Muscle of arm (tissue), 12 donors: Measurements from ENCODE around the gene LYPD6B. TPM values are rescaled to one million over a fixed set of nuclear protein-coding genes. Genes with fewer than 3 reads are reported as not detected.

Source experiments
- DNase-seq: peaks from one replicate; pipeline ENCODE4 v3.0.0-alpha.2; 2013
- polyA plus RNA-seq, 12 donors: library from polyadenylated mRNA; unstranded; fragments of 120-200 nt; gene quantifications; one replicate each; pipeline ENCODE4 v1.2.1, GENCODE V29; 2013; ENCODE audit not compliant: insufficient read length in 12 of 12

Gene LYPD6B
- polyA plus RNA-seq, 12 donors, result 0.14 to 27.5 (median 0.24) TPM; not detected in 5

DNA sequence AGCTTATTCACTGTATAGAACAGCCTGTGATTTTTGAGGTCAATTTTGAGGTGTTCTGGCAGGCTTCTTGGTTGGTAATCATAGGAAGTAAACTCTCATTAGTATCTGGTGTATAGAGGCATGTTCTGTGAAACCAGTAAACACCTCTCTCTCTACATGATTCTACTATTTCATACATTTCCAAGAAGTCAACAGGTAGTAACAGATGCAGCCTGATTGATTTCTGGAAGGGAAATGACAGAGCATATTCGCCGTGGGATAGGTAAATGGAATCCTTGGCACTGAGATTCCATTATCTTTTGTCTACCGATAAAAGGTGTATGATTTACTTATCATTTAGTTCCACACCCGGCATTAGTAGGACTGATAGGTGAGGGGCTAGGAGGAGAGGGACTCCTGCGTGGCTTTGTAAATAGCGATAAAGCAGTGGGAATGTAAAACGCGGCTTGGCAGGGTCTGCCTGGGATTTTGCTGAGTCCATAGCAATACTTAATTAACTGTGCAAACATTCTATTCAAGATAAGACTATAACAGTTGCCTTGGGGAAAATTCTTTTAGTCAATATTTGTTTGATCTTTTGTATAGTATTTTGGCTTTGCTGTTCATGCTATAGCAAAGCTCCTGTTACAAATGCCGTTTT is 32.3 kb downstream of the LYPD6B start:
- no peak for DNase-seq

GRCh38 chr2:149075105-149075504 is 36.6 kb downstream of the LYPD6B start:
- no peak for DNase-seq

DNA sequence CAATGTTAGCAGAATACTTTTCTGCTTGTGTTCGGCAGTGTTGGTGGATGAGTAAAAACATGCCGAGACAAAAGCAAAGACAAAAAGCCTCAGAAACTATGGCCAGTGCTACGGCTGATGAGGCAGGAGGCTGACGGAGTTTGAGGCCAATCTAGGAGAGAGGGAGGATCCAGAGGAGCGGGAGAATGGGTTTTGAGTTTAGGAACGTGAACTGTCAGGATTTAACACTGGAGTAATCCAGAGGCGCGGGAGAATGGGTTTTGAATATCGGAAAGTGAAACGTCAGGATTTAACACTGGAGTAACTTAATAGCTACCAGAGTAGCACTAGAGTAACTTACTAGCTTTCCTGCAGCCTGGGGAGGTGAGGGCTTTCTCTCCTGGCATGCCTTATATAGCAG is 37.4 kb downstream of the LYPD6B start:
- peak; percentile 42 for DNase-seq

DNA sequence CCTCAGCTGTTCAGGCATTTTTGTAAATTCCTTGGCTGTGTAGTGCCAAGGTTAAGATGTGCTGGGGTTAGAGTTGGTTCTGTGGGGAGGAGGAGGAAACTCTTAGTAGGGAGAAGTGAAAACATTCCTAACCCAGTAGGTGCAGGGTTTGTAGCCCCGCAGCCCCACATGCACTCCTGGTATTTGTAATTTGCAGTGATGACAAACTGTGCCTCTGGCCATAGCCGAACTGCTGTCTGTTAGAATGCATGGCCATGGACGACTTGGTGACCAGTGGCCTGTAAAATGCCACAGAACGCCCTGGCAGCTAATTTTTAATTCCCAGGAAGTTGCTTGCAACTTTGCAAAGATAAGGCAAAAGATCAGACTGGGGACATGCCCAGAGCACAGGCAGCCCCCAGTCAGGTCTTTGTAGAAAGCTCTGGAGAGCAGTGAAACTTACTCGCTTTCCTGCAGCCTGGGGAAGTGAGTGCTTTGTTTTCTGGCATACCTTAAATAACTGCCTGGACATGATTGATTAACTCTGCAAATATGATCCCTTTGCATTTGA is 38.4 kb downstream of the LYPD6B start:
- no peak for DNase-seq

DNA sequence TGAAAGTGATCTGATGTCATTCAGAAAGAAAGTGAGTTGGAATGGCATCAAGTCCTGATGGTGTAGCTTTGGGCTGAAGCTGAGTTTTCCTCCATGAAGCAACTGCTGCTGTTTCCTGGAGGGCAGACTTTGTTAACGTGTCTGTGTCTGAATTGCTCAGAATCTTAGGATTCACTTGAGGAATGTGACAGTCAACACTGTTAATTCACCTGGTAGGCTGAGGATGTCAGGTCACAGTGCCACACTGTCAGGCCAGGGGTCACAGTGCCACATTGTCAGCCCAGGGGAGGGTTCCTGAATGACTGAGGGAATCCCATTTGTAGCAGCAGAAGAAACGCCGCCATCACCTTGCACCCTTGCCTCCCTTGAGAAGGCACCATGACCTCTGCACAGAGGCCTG is 39.4 kb downstream of the LYPD6B start:
- DNase-seq, result no peak

DNA sequence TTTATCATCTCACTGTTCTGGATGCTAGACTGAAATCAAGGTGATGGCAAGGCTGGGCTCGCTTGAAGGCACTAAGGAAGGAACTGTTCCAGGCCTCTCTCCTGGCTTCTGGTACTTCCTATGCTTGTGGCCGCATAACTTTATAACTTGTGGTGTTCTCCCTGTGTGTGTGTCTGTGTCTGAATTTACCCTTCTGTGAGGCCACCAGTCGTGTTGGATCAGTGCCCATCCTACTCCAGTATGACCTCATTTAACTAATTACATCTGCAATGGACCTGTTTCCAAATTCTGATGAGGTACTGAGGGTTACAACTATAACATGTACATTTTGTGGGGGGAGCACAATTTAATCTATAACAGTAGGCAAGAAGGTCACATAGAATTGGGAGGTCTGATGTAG is 41.6 kb downstream of the LYPD6B start:
- no peak for DNase-seq

GRCh38 chr2:149080971-149081370 is 42.5 kb downstream of the LYPD6B start:
- no peak for DNase-seq

DNA sequence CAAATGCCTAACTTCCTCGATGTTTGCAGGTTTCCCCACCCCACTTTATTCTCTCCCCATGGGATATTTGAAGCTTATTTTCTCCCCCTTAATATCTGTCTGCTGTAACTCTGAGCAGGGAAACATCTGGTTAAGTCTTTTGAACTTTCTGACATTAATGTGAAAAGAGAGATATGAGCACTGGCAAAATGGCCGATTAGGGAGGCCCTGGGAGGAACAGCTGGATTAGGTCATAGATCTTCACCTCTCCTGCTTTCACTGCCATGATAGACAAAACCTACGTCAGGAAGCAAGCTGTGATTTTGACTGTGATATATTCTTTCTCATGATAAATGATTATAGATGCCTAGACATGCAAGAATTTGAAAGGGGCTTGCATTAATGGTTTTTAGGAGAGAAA is 43.6 kb downstream of the LYPD6B start:
- no peak for DNase-seq

GRCh38 chr2:149082735-149083134 is 44.2 kb downstream of the LYPD6B start:
- DNase-seq, result no peak

DNA sequence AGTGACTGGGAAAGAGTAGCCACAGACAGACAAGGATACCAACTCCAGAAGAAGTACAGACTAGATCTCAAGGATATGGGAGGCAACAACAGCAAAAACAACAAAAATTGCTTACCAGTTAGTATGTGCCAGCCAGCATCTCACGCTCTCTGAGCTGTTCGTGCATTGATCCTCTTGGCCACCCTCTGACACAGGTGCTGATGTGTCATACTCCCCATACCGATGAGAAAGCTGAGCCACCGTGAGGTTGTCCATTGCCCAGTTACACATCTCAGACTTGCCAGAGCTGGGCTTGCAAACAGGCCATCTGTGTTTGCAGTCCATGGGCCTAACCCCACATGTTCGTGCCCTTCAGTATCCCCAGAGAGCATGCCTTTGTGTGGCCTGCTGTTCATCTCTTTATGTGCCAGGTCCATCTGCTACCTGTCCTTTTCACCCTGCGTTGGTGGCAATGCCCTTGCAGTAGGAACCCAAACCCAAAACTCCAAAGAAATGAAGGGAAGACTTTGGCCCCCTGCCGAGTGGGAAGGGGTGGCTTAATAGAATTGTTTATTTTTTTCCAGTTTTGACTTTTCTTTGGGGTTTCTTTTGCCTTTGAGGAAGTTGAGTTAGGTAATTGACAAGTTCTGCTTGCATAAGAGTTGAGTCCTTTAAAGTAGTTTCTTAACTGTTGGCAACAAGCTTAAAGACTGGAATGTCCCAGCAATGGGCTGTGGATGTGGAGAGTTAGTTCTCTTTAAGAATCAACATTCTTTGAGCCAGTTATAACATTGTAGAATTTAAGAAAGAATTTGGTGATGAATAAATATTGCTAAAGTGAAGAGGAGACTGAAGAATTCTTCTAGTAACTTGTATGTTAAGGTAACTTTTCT is 46.7 kb downstream of the LYPD6B start:
- DNase-seq, result no peak

DNA sequence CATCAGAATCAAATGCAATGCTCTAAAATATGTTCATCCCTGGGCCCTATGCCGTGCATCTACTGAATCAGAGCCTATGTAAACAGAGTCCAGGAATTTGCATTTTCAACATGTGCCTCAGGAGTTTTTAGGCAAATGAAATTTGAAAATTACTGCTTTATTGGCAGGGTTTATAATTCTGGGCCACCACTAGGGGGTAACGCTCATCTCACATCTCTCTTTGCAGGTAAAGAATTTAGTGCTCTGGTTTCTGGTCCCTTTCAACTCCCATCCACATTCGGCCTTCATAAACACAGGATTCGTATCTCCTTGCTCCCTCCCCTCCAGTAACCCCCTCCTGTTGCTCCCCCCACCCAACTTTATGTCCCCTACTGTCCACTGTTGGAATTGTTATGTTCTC is 49.3 kb downstream of the LYPD6B start:
- DNase-seq, result no peak

GRCh38 chr2:149089068-149089467 is 50.6 kb downstream of the LYPD6B start:
- DNase-seq, result no peak

- no peak for DNase-seq
Observed at GRCh38 chr2:149090706-149091105, 52.2 kb downstream of the LYPD6B start.

- no peak for DNase-seq
Observed at GRCh38 chr2:149093579-149093978, 55.1 kb downstream of the LYPD6B start.

- DNase-seq, result no peak
Observed at GRCh38 chr2:149094217-149095015, 55.9 kb downstream of the LYPD6B start.

DNA sequence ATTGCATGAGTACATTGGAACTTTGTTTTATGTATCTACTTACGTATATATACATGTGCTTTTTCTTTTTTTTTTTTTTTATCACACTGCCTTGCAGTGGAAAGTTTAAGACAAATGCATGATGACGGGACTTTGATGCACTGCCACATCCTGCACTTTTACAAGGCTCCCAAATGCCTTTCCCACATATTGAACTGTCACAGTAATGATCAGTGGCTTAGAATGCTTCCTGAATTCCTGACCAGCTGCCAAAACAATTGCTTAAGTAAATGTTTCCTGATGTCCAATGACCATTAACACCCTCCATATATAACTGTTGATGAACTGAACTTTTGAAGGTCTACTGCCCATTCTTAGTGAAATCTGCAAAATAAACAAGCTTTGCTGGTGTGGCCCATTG is 60.2 kb downstream of the LYPD6B start:
- DNase-seq, result peak; percentile 15

GRCh38 chr2:149099298-149099697 is 60.8 kb downstream of the LYPD6B start:
- no peak for DNase-seq

DNA sequence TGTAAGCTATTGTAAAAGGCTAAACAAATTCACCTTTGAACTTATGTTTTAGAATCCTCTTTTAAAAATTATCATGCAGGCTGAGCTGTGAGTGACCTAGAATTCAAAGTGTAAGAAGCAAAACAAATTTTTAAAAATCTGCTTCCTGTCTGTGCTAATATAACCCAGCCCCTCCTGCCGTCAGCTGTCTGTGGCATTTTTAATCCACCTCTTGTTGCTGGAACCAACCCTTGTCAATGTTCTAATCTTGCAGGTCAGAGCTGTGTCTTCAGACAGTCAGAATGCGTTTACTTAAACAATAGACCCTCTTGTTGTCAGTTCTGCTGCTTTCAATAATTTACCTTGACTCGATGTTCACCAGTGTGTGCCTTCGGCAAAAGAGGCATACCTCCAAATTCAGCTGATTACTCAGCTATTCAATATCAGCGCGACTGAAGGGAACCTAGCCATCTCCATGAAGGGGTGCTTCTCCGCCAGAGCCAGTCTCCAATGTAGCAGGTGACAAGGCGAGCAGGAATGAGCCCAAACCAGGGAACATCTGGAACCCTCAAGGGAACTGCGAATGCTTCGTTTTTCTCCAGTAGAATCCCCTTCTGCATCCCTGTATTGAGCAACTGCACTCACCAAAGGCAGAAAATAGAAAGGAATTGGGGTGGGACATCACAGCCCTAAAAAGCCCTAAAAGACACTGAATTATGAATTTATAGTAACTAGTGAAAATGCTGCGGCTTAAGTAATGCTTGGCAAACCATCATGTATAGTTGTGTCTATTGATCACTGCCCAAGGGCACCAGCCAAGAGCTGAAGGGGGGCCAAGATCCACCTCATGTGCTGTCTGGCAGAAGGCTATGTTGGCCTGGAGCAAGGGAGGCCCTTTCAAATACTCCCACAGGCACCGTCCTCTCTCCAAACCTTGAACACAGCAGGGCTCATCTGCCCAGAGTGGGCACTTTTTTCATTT is 62.5 kb downstream of the LYPD6B start:
- DNase-seq, result peak; percentile 14

GRCh38 chr2:149101818-149102217 is 63.3 kb downstream of the LYPD6B start:
- DNase-seq, result no peak

- no peak for DNase-seq
Observed at GRCh38 chr2:149103081-149103620, 64.7 kb downstream of the LYPD6B start.

DNA sequence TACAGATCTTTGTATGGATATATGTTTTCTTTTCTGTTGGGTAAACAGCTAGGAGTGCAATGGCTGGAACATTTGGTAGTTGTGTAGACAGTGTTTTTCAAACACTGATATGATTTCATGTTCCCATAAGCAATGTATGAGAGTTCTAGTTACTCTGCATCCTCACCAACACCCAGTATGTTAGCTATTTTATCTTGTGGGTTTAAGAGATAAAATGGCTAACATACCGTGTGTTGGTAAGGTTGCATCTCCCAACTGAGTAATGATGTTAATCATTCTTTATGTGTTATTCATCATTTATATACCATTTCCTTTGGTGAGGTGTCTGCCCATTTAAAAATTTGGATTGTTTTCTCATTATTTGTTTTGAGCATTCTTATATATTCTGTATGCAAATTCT is 65.7 kb downstream of the LYPD6B start:
- DNase-seq, result no peak
